HG03460 (cell line): Measurements from ENCODE around the gene SCARF2.
"Not testable (repeated sequence)": the region's sequence is repeated elsewhere in the genome, so short reads cannot be mapped to it uniquely, and the experiment has no call there.

Experiments used
- ATAC-seq: cut with Tn5 transposase; IDR thresholded peaks from one replicate; pipeline ENCODE4 v1.9.1; 2021; ENCODE audit not compliant: unreplicated experiment

The SCARF2 gene, protein sequence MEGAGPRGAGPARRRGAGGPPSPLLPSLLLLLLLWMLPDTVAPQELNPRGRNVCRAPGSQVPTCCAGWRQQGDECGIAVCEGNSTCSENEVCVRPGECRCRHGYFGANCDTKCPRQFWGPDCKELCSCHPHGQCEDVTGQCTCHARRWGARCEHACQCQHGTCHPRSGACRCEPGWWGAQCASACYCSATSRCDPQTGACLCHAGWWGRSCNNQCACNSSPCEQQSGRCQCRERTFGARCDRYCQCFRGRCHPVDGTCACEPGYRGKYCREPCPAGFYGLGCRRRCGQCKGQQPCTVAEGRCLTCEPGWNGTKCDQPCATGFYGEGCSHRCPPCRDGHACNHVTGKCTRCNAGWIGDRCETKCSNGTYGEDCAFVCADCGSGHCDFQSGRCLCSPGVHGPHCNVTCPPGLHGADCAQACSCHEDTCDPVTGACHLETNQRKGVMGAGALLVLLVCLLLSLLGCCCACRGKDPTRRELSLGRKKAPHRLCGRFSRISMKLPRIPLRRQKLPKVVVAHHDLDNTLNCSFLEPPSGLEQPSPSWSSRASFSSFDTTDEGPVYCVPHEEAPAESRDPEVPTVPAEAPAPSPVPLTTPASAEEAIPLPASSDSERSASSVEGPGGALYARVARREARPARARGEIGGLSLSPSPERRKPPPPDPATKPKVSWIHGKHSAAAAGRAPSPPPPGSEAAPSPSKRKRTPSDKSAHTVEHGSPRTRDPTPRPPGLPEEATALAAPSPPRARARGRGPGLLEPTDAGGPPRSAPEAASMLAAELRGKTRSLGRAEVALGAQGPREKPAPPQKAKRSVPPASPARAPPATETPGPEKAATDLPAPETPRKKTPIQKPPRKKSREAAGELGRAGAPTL

DNA sequence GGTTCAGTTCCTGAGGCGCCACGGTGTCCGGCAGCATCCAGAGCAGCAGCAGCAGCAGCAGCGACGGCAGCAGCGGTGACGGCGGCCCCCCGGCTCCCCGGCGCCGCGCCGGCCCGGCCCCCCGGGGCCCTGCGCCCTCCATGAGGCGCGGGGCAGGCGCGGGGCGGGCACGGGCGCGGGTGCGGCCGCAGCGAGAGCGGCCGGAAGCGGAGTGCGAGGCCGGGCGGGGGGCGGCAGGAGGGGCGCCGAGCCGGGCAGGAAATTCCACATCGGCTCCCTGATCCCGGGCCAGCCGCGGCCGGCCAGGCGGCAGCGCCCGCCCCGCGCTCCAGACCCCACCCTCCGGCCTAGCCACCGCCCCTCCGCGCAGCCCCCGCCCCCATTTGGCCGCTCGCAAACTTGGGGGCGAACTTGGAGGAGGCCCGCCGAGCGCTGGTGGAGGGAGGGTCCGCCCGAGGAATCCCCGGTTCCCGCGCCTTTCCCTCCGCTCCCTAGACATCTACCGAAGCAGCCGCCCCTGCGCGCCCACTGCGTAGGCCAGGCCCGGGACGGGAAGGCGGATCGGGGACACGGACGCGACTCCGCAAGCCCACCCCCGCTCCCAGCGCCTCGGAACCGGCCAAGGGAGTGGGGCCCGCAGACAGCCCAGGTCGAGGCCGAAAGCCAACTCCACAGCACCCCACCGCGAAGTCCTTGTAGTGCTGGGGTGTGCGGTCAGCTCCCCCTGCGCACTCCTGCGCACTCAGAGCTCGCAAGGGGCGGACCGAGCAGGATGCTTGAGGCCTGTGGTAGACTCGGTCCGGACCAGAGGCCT lies at the start of gene SCARF2:
Gene SCARF2, minus strand, starts transcription at position 213 of the 814 bp plus-strand sequence. Its CDS starts 71 bp downstream, at position 142.
- no peak for ATAC-seq

DNA sequence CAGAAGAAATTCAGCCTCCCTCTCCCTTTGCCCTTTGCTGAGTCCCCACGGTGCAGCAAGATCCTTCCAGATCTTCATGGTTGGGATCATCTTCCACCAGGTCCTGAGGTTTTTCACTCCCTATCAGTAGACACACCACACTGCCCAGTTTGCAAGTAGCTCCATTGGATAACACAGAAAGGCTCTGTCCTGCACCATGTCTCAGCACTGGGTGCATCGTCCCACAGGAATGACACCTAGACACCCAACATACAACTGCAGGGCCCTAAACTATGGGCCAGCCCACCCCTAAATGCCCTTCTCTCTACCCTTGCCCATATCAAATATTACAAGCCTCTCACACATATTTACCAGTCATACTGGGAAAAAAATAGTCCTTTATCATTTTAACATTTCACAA lies 48.6 kb upstream of the SCARF2 start:
- ATAC-seq: no peak

DNA sequence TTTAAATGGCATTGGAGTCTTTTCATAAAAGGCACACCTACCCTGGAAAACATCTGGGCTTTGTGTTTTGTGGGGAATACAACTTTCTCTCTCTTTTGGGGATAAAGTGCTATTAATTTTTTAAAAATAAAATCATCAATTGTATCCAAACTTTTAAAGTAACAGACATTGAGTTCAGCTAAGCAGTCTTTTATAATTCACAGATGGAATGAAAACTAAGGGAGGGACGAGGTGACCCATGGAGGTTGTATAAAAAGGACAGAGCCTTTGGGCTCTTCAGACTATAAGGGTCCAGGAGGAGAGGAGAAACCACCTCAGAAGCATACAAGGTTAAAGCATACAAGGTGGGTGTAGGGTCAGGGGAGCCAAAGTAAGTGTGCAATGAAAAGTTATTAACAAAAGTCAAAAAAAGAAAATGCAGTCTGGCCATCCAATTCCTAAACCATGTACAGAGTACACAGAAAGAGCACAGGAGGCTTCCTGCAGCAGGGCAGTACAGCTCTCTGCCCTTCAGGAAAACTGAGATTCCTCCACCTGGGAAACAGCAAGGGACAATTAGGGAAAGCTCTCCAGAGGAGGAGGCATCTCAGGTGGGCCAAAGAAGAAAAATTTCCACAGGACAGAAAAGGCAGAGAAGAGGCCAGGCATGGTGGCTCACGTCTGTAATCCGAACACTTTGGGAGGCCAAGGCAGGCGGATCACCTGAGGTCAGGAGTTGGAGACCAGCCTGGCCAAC lies 47.5 kb upstream of the SCARF2 start:
- ATAC-seq: no peak

DNA sequence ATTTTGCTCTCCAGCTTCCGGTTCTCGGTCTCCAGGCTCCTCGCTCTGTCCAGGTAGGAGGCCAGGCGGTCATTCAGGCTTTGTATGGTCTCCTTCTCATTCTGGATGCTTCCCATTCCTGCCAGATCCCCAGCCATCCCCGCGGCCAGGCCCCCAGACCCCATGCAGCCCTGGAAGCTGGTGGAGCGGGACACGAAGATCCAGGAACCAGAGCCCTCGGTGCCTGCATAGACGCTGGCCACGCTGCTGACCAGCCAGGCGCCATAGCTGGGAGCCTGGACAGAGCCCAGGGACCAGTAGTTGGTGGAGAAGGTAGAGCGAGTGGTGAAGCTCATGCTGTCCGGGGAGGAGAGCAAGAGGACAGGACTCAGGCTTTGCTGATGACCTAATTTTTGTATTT lies 46.1 kb upstream of the SCARF2 start:
- no peak for ATAC-seq

DNA sequence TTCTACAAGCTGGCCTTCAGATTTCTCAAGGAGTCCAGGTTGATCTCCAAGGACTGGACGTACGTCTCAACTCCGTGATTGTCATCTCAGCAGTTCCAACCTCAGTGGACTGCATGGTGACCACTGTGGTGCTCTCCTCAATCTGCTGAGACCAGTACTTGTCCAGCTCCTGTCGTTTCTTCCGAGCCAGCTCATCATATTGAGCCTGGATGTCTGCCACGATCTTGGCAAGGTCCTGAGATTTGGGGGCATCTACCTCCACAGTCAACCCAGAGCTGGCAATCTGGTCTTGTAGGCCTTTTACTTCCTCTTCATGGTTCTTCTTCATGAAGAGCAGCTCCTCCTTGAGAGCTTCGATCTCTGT lies 45.5 kb upstream of the SCARF2 start:
- not testable (repeated sequence) for ATAC-seq

DNA sequence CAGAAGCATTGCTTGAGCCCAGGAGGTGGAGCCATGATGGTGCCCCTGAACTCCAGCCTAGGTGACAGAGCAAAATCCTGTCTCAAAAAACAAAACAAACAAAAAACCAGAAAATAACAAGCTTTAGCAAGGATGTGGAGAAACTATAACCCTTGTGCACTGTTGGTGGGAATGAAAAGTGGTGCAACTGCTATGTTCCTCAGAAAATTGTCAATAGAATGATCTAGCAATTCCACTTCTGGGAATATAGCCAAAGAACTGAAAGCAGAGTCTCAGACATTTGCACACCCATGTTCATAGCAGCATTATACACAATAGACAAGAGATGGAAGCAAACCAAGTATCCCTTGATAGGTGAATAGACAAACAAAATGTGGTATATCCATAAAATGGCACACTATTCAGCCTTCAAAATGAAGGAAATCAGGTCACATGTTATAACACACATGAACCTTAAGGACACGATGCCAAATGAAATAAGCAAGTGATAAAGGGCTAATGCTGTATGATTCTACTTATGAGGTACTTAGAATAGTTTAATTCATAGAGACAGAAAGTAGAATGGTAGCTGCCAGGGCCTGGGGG lies 42.1 kb upstream of the SCARF2 start:
- no peak for ATAC-seq

DNA sequence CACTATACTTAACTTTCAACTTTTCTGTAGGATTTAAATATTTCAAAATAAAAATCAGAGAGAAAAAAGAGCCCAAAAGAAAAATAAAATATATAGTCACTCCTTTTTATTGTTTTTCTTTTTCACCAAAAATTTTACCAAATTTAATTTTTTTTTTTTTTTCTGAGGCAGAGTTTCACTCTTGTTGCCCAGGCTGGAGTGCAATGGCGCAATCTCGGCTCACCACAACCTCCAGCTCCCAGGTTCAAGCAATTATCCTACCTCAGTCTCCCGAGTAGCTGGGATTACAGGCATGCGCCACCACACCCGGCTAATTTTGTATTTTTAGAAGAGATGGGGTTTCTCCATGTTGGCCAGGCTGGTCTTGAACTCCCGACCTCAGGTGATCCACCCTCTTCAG lies 40.4 kb upstream of the SCARF2 start:
- ATAC-seq: not testable (repeated sequence)

DNA sequence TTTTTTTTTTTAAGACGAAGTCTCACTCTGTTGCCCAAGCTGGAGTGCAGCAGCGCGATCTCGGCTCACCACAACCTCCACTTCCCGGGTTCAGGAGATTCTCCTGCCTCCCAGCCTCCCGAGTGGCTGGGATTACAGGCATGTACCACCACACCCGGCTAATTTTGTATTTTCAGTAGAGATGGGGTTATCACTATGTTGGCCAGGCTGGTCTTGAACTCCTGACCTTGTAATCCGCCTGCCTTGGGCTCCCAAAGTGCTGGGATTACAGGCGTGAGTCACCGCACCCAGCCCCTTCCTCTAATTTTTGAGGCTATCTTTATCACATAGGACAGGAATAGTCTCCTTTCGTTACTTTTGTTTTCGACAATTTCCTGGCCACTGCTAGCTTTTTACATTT lies 37.9 kb upstream of the SCARF2 start:
- not testable (repeated sequence) for ATAC-seq

DNA sequence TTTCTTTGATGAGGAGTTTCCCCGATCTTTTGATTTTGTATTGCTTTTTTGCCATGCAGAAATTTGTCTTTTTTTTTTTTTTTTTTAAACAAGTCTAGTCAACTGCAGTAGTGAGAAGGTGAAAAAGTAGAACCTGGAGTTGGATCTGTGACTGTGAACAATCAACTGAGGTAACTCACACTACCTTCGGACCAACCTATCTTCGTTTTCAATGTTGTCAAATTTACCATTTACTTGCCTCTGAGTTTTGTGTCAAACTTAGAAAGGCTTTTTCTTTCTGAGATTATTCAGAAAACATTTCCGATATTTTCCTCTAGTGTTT lies 37.5 kb upstream of the SCARF2 start:
- ATAC-seq: no peak

DNA sequence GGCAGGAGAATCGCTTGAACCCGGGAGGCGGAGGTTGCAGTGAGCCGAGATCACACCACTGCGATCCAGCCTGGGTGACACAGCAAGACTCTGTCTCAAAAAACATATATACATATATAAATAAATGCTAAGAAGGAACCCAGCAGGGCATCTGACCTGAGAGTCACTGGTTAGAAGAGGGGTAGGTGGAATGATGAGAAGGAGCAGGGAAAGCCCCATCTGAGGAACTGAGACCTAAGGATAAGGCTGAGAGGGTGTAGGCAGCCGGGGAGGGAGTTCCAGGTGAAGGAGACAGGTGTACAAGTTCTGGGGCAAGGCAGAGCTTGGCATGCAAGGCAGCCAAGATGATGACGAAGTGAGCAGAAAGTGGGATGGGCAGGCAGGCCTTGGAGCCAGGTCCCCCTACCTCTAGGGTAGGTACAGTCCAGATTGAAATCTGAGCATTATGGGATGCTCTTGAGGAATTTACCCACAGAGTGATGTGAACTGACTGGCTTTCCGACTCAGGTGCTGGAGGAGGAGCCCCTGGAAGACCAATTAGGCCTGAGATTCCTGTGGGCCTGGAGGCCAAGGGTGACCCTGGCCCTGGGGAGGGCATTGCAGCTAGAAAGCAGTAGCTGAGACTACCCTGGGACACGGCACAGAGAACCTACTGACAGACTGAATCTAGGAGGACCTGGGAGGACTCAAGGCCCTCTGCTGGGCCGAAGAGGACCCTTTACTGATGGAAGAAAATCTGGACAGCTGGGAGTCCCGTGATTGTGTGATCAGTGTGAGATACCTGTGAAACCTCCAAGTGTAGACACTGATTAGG lies 35.2 kb upstream of the SCARF2 start:
- no peak for ATAC-seq

DNA sequence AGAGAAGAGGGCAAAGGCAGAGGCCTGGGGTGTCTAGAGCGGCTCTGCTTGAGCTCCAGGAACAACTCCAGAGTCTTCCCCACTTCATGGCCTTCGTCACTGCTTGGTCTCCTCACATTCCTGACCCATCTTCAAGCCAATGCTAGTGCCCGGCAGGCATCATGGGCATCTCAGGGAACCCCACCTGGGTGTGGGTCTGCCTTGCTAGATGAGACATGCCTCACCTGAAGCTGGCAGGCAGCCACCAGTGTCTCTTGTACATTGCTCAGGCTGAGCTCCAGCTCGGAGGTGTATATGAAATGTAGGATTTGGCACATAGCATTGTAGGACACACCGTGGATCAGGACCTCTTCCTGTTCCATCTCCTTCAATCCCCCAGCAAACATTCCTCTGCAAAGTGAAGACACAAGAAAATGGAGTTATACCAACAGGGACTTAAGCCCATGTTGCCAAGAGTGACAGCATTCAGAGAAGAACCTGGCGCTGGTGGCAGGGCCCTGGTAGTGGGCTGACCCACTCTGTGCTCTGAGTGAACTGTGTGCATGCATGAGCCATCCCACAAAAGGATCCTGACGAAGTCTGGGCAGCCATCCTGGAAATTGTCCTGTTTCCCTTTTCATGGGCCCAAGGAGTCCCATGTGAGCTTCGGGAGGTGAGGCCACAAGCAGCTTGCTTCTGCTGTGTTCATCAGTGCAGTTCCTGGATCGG lies 33.7 kb upstream of the SCARF2 start:
- ATAC-seq: no peak

DNA sequence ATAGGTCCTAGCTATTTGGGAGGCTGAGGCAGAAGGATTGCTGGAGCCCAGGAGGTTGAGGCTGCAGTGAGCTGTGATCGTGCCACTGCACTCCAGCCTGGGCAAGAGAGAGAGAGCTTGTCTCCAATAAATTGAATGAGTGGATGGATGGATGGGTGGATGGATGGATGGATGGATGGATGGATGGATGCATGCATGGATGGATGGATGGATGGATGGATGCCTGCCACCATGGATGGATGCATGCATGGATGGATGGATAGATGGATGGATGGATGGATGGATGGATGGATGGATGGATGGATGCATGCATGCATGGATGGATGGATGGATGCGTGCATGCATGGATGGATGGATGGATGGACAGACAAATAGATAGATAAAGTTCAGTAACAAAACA lies 32.9 kb upstream of the SCARF2 start:
- ATAC-seq: not testable (repeated sequence)

DNA sequence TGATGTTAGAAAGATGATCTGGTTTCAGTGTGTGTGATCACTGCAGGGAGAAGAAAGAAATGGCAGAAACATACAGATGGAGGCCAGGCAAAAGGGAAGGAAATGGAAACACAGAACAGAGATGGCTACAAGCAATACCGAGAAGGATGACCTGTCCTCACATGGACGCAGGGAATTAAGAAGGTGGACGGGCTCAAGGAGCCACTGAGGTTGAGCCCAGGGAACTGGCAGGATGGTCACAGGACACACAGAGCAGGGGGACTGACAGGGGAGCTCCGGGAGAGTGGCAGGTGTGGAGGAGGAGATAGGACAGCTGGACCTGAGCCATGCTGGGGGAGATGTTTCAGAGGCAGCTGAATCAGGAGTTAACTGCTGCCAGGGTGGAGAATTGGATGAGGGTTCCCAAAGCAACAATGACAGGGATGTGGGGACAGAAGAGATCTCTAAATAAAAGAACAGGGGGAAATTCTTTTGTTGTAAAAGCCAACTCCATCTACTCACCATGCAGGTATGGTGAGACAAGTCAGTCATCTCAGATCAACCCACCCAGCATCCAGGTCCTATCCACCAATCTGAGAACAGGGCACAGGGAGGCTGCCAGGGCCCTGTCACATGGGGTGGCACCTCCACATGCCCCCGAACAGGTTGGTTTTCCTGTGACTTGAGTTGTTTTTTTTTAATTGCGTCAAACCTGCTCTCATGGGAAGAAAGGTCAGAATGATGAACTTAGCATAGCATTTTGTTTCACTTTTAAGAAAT lies 31.7 kb upstream of the SCARF2 start:
- no peak for ATAC-seq

DNA sequence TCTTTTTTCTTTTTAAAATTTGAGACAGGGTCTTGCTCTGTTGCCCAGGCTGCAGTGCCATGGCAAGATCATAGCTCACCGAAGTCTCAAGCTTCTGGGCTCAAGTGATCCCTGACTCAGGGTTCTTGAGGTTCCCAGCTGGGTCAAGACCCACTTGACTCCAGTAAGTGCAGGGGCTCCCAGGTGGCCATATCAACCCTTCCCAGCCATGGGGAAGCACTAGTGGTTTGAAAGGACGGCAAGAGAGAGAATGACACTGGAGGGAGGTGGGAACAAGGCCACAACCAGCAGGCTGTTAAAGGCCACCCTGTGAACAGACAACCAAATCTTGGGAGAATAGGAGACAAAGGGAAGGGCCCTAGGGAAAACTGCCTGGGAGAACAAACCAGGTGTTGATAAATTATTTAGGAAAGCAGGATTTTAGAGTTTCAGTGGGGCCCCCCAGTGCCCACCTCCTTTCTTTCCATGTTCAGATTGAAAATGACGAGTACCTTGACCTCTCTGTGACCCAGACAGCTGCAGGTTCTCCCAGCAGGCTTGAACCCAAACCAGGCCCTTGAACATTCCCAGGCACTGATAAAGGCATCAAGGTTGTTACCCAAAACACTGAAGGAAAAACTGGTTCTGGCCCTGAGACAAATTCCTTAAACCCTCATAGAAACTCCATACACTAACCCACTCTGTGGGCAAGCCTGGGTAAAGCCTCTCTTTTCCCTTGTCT lies 29.2 kb upstream of the SCARF2 start:
- no peak for ATAC-seq

DNA sequence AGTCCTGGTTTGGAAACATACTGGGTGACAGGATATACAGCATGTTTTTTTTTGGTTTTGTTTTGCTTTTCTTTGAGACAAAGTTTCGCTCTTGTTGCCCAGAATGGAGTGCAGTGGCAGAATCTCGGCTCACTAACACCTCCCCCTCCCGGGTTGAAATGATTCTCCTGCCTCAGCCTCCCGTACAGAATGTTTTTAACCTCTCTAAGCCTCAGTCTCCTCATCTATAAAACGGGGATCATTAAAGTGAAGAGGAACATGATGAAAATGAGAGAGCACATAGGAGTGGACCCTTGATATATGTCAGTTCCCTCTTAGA lies 28.1 kb upstream of the SCARF2 start:
- no peak for ATAC-seq

DNA sequence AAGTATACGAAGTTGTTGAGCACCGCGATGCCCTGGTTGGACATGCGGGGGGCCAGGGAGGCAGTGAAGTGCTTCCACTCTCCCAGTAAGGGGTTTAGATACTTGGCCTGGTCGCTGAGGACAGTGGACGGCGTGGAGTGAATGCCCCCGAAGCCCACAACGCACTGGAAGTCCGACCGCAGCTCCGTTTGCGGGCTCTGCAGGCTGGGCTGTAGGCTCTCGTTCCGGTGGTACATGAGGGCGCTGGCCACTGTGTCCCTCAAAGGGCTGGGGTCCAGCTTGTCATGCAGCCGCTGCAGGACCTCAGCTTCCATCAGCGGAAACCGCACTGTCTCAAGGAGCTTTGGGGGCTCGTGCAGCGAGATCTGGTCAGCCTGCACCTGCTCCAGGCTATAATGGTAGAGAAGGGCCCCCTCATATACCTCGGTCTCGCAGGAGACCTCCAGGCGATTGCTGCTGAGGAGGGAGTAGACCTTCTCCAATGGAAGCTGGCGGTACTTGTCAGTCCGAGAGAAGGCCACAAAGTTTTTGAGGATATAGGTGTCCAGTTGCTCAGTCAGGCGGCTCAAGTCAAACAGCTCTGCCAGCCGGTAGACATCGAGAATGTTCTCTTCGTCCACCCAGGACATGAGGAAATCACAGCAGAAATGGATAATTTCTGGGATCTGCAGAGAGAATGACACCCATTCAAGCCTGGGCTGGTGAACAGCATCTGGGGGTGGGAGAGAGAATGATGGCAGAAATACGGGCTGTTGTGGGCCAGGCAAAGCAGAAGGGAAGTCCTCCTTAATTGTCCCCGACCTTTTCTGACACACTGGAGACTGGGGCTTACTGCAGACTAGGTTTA lies 27.5 kb upstream of the SCARF2 start:
- no peak for ATAC-seq

DNA sequence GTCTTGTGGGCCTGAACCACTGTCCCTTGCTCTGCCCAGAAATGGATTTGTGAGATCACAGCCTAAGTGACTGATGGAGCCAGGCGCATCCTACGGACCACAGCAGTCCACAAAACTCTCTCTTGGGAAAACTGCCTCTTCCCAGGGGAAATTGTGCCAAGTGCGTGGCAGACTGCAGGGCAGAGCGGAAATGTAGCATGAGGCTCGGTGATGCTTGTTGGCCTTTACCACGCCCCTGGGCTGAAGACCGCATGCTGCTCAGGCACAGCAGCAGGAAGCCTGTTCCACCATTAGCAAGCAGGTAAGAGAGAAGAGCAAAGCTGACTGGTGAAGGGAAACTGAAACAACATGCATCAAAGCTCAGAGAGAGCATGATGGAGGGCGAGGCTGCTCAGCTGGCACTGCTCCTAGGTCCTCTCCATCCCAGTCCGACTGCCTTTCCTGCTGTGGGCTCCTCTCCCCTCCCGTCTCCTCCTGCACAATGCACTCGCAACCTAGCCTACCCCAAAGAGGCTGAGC lies 26.5 kb upstream of the SCARF2 start:
- ATAC-seq: no peak
